Brain microvascular endothelial cell (primary cell): ENCODE results near the gene SNX19.

ENCODE experiments used
- DNase-seq: peaks from one replicate; pipeline ENCODE4 v3.0.0-alpha.2; 2020
- H3K27ac ChIP-seq: fragments of 250-450 bp; sonication (Bioruptor Pico); 2 replicates; pipeline ENCODE4 v1.5.1; 2020; ENCODE audit warnings: mild to moderate bottlenecking, moderate library complexity
- H3K27me3 ChIP-seq: fragments of 250-450 bp; sonication (Bioruptor Pico); replicated peaks from 2 replicates; pipeline ENCODE4 v1.5.1; 2020; ENCODE audit warnings: mild to moderate bottlenecking
- H3K36me3 ChIP-seq: fragments of 250-450 bp; sonication (Bioruptor Pico); replicated peaks from 2 replicates; pipeline ENCODE4 v1.5.1; 2020; ENCODE audit warnings: mild to moderate bottlenecking
- H3K4me3 ChIP-seq: 2 replicates; pipeline ENCODE4 v1.5.1; 2011; ENCODE audit warnings: low read depth, mild to moderate bottlenecking, control low read depth, low read length, moderate library complexity
- in situ Hi-C: cut with HindIII; loops from 2 replicates; pipeline ENCODE4 v1.10.0; 2017; ENCODE audit warnings: low sequenced_read_pairs, low pct_ligation_motif_present
- TF ChIP-seq, protein P1 (sequence below): IDR thresholded peaks from 2 replicates; pipeline ENCODE4 v1.5.1; 2011; ENCODE audit warnings: low read depth, mild to moderate bottlenecking, moderate library complexity, low read length, control low read depth, inconsistent platforms; ENCODE audit errors: missing control alignments

SNX19 gene

GRCh38 chr11:130881475-130882137 lies 34.7 kb downstream of the SNX19 start:
- TF ChIP-seq, protein P1, sequence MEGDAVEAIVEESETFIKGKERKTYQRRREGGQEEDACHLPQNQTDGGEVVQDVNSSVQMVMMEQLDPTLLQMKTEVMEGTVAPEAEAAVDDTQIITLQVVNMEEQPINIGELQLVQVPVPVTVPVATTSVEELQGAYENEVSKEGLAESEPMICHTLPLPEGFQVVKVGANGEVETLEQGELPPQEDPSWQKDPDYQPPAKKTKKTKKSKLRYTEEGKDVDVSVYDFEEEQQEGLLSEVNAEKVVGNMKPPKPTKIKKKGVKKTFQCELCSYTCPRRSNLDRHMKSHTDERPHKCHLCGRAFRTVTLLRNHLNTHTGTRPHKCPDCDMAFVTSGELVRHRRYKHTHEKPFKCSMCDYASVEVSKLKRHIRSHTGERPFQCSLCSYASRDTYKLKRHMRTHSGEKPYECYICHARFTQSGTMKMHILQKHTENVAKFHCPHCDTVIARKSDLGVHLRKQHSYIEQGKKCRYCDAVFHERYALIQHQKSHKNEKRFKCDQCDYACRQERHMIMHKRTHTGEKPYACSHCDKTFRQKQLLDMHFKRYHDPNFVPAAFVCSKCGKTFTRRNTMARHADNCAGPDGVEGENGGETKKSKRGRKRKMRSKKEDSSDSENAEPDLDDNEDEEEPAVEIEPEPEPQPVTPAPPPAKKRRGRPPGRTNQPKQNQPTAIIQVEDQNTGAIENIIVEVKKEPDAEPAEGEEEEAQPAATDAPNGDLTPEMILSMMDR, result no peak
- DNase-seq, result no peak
- H3K27me3 ChIP-seq, result no peaks in the 10 kb centered on the region
- H3K27ac ChIP-seq, result no peak overlapping the region
- no peak overlapping the region for H3K4me3 ChIP-seq
- in situ Hi-C loops, result no loop called here
- H3K36me3 ChIP-seq, result peaks cover 61% of the 10 kb centered on the region

DNA sequence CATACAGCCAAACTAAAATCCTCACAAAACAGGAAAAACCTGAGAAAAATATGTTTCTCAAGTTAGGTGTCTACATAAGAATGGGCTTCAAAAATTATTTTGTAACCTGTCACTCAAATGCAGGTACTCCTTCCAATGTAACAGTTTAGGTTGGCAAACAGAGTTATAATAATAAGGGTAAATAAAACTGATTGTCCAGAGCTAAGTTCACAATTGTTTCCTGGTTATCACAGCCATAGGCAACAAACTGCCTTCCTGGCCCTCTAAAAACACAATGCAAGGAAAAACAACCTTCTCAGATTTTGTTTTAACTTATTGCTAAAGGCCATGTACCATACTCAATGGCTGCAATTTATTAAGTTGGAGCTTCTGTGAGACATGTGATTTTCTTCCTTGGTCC lies 36.4 kb downstream of the SNX19 start:
- no peak overlapping the region for H3K27ac ChIP-seq
- peaks cover 65% of the 10 kb centered on the region for H3K36me3 ChIP-seq
- H3K4me3 ChIP-seq, result no peak overlapping the region
- in situ Hi-C loops, result no loop called here
- DNase-seq, result no peak
- H3K27me3 ChIP-seq, result no peaks in the 10 kb centered on the region
- TF ChIP-seq, protein P1, result no peak

DNA sequence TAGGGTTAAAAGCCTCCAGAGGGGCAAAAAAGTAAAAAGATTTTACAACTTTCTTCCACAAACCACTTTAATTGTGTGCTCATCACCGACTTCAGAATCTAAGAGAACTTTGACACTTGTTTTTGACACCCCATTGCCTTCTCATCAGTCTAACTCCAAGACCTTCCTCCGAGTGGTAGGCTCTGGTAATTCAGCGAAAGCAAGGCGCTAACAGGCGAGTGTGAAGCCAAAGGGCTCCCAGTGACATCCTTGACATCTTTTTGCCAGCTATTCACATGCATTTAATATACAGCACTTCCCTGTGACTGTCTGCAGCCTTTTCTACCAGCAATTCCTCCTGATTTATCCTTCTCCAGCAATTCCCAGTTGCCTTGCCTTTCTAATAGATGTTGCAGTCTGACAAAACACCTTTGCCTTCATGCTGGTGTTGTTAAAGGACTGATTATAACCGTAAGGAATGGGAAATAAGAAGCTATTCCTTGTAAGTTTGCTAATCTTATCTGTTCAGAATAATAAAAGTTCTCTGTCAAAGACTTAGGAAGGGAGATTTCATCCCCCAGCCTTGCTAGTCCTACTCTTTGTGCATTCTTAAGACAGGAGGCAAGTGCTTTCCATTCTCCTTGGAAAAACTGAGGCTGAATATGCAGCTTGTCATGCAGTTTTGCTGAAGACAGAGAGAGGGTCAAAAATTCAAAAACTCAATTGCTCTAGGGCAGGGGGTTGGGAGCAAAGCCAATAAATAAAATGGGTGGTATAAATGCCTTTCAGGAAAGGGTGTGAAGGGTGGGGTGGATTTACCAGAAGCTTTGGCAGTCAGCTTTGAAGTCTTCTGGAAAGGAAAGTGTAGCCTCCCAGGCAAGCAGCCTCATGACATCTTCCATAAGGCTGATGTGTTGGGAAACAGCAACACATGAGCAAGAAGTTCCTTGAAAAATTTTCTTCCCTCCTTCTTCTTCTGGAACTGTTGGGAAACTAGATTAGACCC lies 39.1 kb downstream of the SNX19 start:
- H3K4me3 ChIP-seq, result no peak overlapping the region
- H3K27ac ChIP-seq, result no peak overlapping the region
- TF ChIP-seq, protein P1, result no peak
- in situ Hi-C loops, result no loop called here
- DNase-seq, result no peak
- peaks cover 56% of the 10 kb centered on the region for H3K36me3 ChIP-seq
- no peaks in the 10 kb centered on the region for H3K27me3 ChIP-seq

DNA sequence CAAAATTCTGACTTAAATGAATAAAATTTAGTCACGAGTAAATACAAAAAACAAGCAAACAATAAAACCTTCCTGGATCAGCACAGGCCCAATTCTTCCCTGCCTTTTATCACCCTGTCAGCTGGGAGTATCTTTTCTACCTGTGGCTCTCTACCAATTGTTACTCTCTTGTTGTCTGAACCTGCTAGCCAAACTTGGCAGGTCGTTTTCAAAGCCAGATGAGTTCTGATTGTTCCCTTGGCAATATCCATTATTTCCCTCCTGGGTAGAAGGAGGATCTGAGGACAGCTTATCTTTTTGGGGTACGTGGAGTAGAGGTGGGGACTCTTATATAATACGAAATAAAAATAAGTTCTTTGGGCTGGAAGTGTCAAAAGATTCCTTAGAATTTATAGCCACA lies 40.2 kb downstream of the SNX19 start:
- Histone ChIP-seq H3K27ac (no peak overlapping the region), H3K4me3 (no peak overlapping the region), H3K36me3 (peaks cover 47% of the 10 kb centered on the region), H3K27me3 (no peaks in the 10 kb centered on the region)
- no peak for DNase-seq
- TF ChIP-seq, protein P1, result no peak
- in situ Hi-C loops, result no loop called here

GRCh38 chr11:130874955-130875531 lies 41.2 kb downstream of the SNX19 start:
- in situ Hi-C loops, result no loop called here
- Histone ChIP-seq H3K36me3 (peaks cover 40% of the 10 kb centered on the region), H3K27ac (peak overlapping the region; percentile 31), H3K4me3 (no peak overlapping the region), H3K27me3 (no peaks in the 10 kb centered on the region)
- TF ChIP-seq, protein P1, result no peak
- DNase-seq, result no peak
